Stomach smooth muscle (tissue), 2 donors: ENCODE data around the gene CACNA1A.
"Not testable (repeated sequence)": the region's sequence is repeated elsewhere in the genome, so short reads cannot be mapped to it uniquely, and the experiment has no call there.

Source experiments
- H3K27ac ChIP-seq: one replicate; pipeline ENCODE4 v1.7.0; 2013; ENCODE audit warnings: mild to moderate bottlenecking, low read length, inconsistent platforms
- H3K27me3 ChIP-seq, 2 donors: one replicate each; pipeline ENCODE4 v1.7.0; 2013; ENCODE audit warnings: low read length in 2 of 2; ENCODE audit not compliant: insufficient read depth in 2 of 2, control insufficient read depth in 1 of 2
- H3K36me3 ChIP-seq, 2 donors: one replicate each; pipeline ENCODE4 v1.7.0; 2013; ENCODE audit warnings: low read length in 2 of 2; ENCODE audit not compliant: control insufficient read depth in 2 of 2, insufficient read depth in 2 of 2
- H3K4me1 ChIP-seq: one replicate; pipeline ENCODE4 v1.7.0; 2013; ENCODE audit warnings: low read length; ENCODE audit not compliant: control insufficient read depth, insufficient read depth
- H3K4me3 ChIP-seq, 2 donors: one replicate each; pipeline ENCODE4 v1.7.0; 2013; ENCODE audit warnings: low read length in 2 of 2
- H3K9ac ChIP-seq, 2 donors: one replicate each; pipeline ENCODE4 v1.7.0; 2013; ENCODE audit warnings: low read length in 2 of 2, mild to moderate bottlenecking in 1 of 2
- H3K9me3 ChIP-seq, 2 donors: one replicate each; pipeline ENCODE4 v1.7.0; 2013; ENCODE audit warnings: low read length in 2 of 2; ENCODE audit not compliant: control insufficient read depth in 2 of 2
- donor health status: healthy.
- donor health status: Pancreatic carcinoma.

Gene CACNA1A

GRCh38 chr19:13176345-13176744 is 329.9 kb downstream of the CACNA1A start:
- Histone ChIP-seq H3K27ac (no peak overlapping the region), H3K9me3 (no peaks in the 10 kb centered on the region), H3K9ac (no peak overlapping the region), H3K4me3 (no peak overlapping the region), H3K27me3 (no peaks in the 10 kb centered on the region), H3K4me1 (peaks cover 6% of the 10 kb centered on the region), H3K36me3 (no peaks in the 10 kb centered on the region)

GRCh38 chr19:13173139-13173737 is 333.0 kb downstream of the CACNA1A start:
- Histone ChIP-seq H3K27ac (no peak overlapping the region), H3K4me3 (no peak overlapping the region), H3K4me1 (peaks cover 6% of the 10 kb centered on the region), H3K9me3 (no peaks in the 10 kb centered on the region), H3K9ac (no peak overlapping the region), H3K27me3 (no peaks in the 10 kb centered on the region), H3K36me3 (no peaks in the 10 kb centered on the region)

- Histone ChIP-seq H3K9ac (peak overlapping the region in 1 of 2 donors; percentile 29), H3K4me3 (no peak overlapping the region)
Measured at GRCh38 chr19:13172346-13173138, 333.7 kb downstream of the CACNA1A start.

GRCh38 chr19:13171146-13171545 is 335.1 kb downstream of the CACNA1A start:
- H3K27ac ChIP-seq = no peak overlapping the region

More at GRCh38 chr19:13172346-13173138, 333.7 kb downstream of the CACNA1A start:
- Histone ChIP-seq H3K36me3 (no peaks in the 10 kb centered on the region), H3K4me1 (peaks cover 11% of the 10 kb centered on the region), H3K27ac (no peak overlapping the region), H3K27me3 (no peaks in the 10 kb centered on the region), H3K9me3 (no peaks in the 10 kb centered on the region)

GRCh38 chr19:13169769-13170168 is 336.5 kb downstream of the CACNA1A start:
- H3K27ac ChIP-seq = no peak overlapping the region
- H3K9ac ChIP-seq = no peak overlapping the region
- H3K27me3 ChIP-seq = no peaks in the 10 kb centered on the region
- H3K9me3 ChIP-seq = no peaks in the 10 kb centered on the region
- peaks cover 18% of the 10 kb centered on the region for H3K4me1 ChIP-seq
- H3K36me3 ChIP-seq = no peaks in the 10 kb centered on the region
- no peak overlapping the region for H3K4me3 ChIP-seq

More at GRCh38 chr19:13171146-13171545, 335.1 kb downstream of the CACNA1A start:
- H3K4me3 ChIP-seq = no peak overlapping the region
- no peaks in the 10 kb centered on the region for H3K36me3 ChIP-seq
- H3K9me3 ChIP-seq = no peaks in the 10 kb centered on the region
- no peaks in the 10 kb centered on the region for H3K27me3 ChIP-seq
- H3K9ac ChIP-seq = no peak overlapping the region
- peaks cover 16% of the 10 kb centered on the region for H3K4me1 ChIP-seq

- H3K27me3 ChIP-seq, H3K27ac ChIP-seq, H3K4me3 ChIP-seq, H3K9ac ChIP-seq, H3K9me3 ChIP-seq, H3K36me3 ChIP-seq: not testable (repeated sequence)
- H3K4me1 ChIP-seq = peaks cover 35% of the 10 kb centered on the region
Measured at GRCh38 chr19:13166151-13166550, 340.1 kb downstream of the CACNA1A start.

- Histone ChIP-seq H3K36me3 (no peaks in the 10 kb centered on the region), H3K9me3 (no peaks in the 10 kb centered on the region), H3K27me3 (no peaks in the 10 kb centered on the region), H3K9ac (no peak overlapping the region), H3K27ac (peak overlapping the region; percentile 93), H3K4me3 (peak overlapping the region in 1 of 2 donors; percentile 15), H3K4me1 (peaks cover 35% of the 10 kb centered on the region)
Measured at GRCh38 chr19:13165162-13165997, 340.9 kb downstream of the CACNA1A start.

GRCh38 chr19:13164343-13165161 is 341.7 kb downstream of the CACNA1A start:
- Histone ChIP-seq H3K4me3 (peak overlapping the region in 1 of 2 donors; percentile 74), H3K9ac (peak overlapping the region; percentile 62 to 74), H3K36me3 (no peaks in the 10 kb centered on the region), H3K27ac (peak overlapping the region; percentile 93), H3K4me1 (peaks cover 35% of the 10 kb centered on the region), H3K9me3 (no peaks in the 10 kb centered on the region), H3K27me3 (no peaks in the 10 kb centered on the region)

GRCh38 chr19:13163609-13164342 is 342.5 kb downstream of the CACNA1A start:
- no peaks in the 10 kb centered on the region for H3K27me3 ChIP-seq
- no peaks in the 10 kb centered on the region for H3K36me3 ChIP-seq
- H3K9me3 ChIP-seq = no peaks in the 10 kb centered on the region
- H3K4me1 ChIP-seq = peaks cover 35% of the 10 kb centered on the region
- peak overlapping the region; percentile 74 to 81 for H3K9ac ChIP-seq
- H3K27ac ChIP-seq = peak overlapping the region; percentile 93
- H3K4me3 ChIP-seq = peak overlapping the region; percentile 74 to 75
